ENCODE results near the gene LRRFIP1.

DNA sequence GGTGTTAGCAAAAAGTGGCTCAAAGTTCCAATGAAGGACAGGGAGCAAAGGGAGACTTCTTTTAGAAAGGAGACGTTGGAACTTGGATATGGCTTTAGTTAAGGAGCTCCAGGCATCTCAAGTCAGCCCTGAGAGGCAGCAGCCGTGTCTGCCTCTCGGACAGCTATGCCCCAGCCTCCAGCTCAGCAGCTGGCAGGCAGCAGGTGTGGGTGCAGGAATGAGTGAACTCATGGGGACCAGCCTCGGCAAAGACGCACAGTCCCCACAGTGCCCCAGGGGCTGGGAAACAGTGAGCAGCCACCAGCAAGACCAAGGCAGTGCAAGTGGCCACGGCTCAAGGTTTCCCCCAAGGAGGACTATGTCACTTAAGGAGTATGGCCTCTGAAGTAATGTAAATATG lies 1.6 kb upstream of the LRRFIP1 start:
- TF ChIP-seq CTCF (IDR thresholded peaks at IDR 0.05; ENCODE audit: borderline replicate concordance, extremely low read depth, low read length, poor library complexity, severe bottlenecking) (no peak), EZH2 (IDR thresholded peaks at IDR 0.05; ENCODE audit: borderline replicate concordance, low read depth, low read length, severe bottlenecking) (no peak)
